Subcutaneous abdominal adipose tissue (tissue), 5 donors: Measurements from ENCODE around the gene RALGAPA2.
A peak's percentile ranks its signal among the peaks of the same experiment; 100 is the strongest.

Experiments used
- H3K27ac ChIP-seq: one replicate; pipeline ENCODE4 v1.7.0; 2013; ENCODE audit warnings: low read depth, mild to moderate bottlenecking, inconsistent platforms, low read length, moderate library complexity
- H3K27me3 ChIP-seq, 5 donors: one replicate each; pipeline ENCODE4 v1.7.0; 2013; ENCODE audit warnings: low read length in 5 of 5, inconsistent platforms in 1 of 5; ENCODE audit not compliant: control insufficient read depth in 5 of 5, insufficient read depth in 4 of 5
- H3K36me3 ChIP-seq, 5 donors: one replicate each; pipeline ENCODE4 v1.7.0; 2013; ENCODE audit warnings: low read length in 5 of 5; ENCODE audit not compliant: control insufficient read depth in 5 of 5, insufficient read depth in 5 of 5
- H3K4me1 ChIP-seq, 5 donors: one replicate each; pipeline ENCODE4 v1.7.0; 2013; ENCODE audit warnings: low read length in 5 of 5, mild to moderate bottlenecking in 3 of 5, moderate library complexity in 1 of 5; ENCODE audit not compliant: control insufficient read depth in 5 of 5, insufficient read depth in 5 of 5
- H3K4me3 ChIP-seq, 5 donors: one replicate each; pipeline ENCODE4 v1.7.0; 2013; ENCODE audit warnings: low read length in 5 of 5, low read depth in 1 of 5
- H3K9ac ChIP-seq, 5 donors: one replicate each; pipeline ENCODE4 v1.7.0; 2013; ENCODE audit warnings: low read length in 5 of 5, mild to moderate bottlenecking in 4 of 5, moderate library complexity in 3 of 5
- H3K9me3 ChIP-seq, 5 donors: one replicate each; pipeline ENCODE4 v1.7.0; 2013; ENCODE audit warnings: low read length in 5 of 5; ENCODE audit not compliant: control insufficient read depth in 5 of 5
- donor health status: healthy.
- donor health status: healthy.
- donor health status: healthy.
- donor health status: healthy.
- donor health status: healthy.

Gene RALGAPA2

GRCh38 chr20:20731000-20731944 is 18.8 kb upstream of the RALGAPA2 start:
- Histone ChIP-seq H3K4me1 (peaks cover 0 to 27% (median 0%) of the 10 kb centered on the region in 5 donors), H3K4me3 (no peak overlapping the region), H3K27ac (peak overlapping the region; percentile 67), H3K9ac (peak overlapping the region in 1 of 5 donors; percentile 16), H3K9me3 (no peaks in the 10 kb centered on the region), H3K27me3 (no peaks in the 10 kb centered on the region), H3K36me3 (no peaks in the 10 kb centered on the region)

- Histone ChIP-seq H3K9ac (no peak overlapping the region), H3K4me1 (peaks cover 0 to 24% (median 0%) of the 10 kb centered on the region in 5 donors), H3K36me3 (no peaks in the 10 kb centered on the region), H3K27ac (no peak overlapping the region), H3K4me3 (no peak overlapping the region), H3K27me3 (no peaks in the 10 kb centered on the region), H3K9me3 (no peaks in the 10 kb centered on the region)
These were observed 17.1 kb upstream of the RALGAPA2 start for GRCh38 chr20:20729563-20729962.

- no peaks in the 10 kb centered on the region for H3K9me3 ChIP-seq
- no peaks in the 10 kb centered on the region for H3K27me3 ChIP-seq
- H3K4me1 ChIP-seq: no peaks in the 10 kb centered on the region
- no peak overlapping the region for H3K27ac ChIP-seq
- no peak overlapping the region for H3K4me3 ChIP-seq
- no peaks in the 10 kb centered on the region for H3K36me3 ChIP-seq
- no peak overlapping the region for H3K9ac ChIP-seq
These were observed 9.0 kb upstream of the RALGAPA2 start for GRCh38 chr20:20721489-20721888.

GRCh38 chr20:20720158-20720557 is 7.7 kb upstream of the RALGAPA2 start:
- Histone ChIP-seq H3K9me3 (no peaks in the 10 kb centered on the region), H3K36me3 (no peaks in the 10 kb centered on the region), H3K4me1 (no peaks in the 10 kb centered on the region), H3K27ac (no peak overlapping the region), H3K9ac (no peak overlapping the region), H3K27me3 (no peaks in the 10 kb centered on the region), H3K4me3 (no peak overlapping the region)

- Histone ChIP-seq H3K4me3 (no peak overlapping the region), H3K27ac (no peak overlapping the region), H3K27me3 (no peaks in the 10 kb centered on the region), H3K4me1 (no peaks in the 10 kb centered on the region), H3K36me3 (no peaks in the 10 kb centered on the region), H3K9ac (no peak overlapping the region), H3K9me3 (no peaks in the 10 kb centered on the region)
These were observed 7.0 kb upstream of the RALGAPA2 start for GRCh38 chr20:20719411-20719810.

- H3K27ac ChIP-seq: peak overlapping the region; percentile 81
- peak overlapping the region in 4 of 5 donors; percentile 58 to 79 (median 71) for H3K9ac ChIP-seq
These were observed 861 bp upstream of the RALGAPA2 start for GRCh38 chr20:20713244-20713765.

GRCh38 chr20:20712004-20712473 is 405 bp downstream of the RALGAPA2 start:
- Histone ChIP-seq H3K27me3 (no peaks in the 10 kb centered on the region), H3K9ac (peak overlapping the region; percentile 21 to 90 (median 79)), H3K4me3 (peak overlapping the region; percentile 66 to 87 (median 79)), H3K36me3 (no peaks in the 10 kb centered on the region), H3K4me1 (peaks cover 3 to 42% (median 31%) of the 10 kb centered on the region in 5 donors), H3K27ac (peak overlapping the region; percentile 81), H3K9me3 (no peaks in the 10 kb centered on the region)

More at GRCh38 chr20:20713244-20713765, 861 bp upstream of the RALGAPA2 start:
- H3K9me3 ChIP-seq: no peaks in the 10 kb centered on the region
- H3K4me3 ChIP-seq: peak overlapping the region; percentile 56 to 87 (median 67)
- no peaks in the 10 kb centered on the region for H3K27me3 ChIP-seq
- H3K4me1 ChIP-seq: peaks cover 0 to 34% (median 28%) of the 10 kb centered on the region in 5 donors
- H3K36me3 ChIP-seq: no peaks in the 10 kb centered on the region

GRCh38 chr20:20711413-20711812 is 1.0 kb downstream of the RALGAPA2 start:
- no peaks in the 10 kb centered on the region for H3K36me3 ChIP-seq
- H3K4me1 ChIP-seq: peaks cover 3 to 49% (median 34%) of the 10 kb centered on the region in 5 donors
- H3K9me3 ChIP-seq: no peaks in the 10 kb centered on the region
- no peaks in the 10 kb centered on the region for H3K27me3 ChIP-seq
- peak overlapping the region; percentile 81 for H3K27ac ChIP-seq
- peak overlapping the region; percentile 21 to 90 (median 79) for H3K9ac ChIP-seq
- peak overlapping the region; percentile 66 to 87 (median 79) for H3K4me3 ChIP-seq

- peak overlapping the region; percentile 66 to 87 (median 79) for H3K4me3 ChIP-seq
- peak overlapping the region; percentile 81 for H3K27ac ChIP-seq
- H3K9me3 ChIP-seq: no peaks in the 10 kb centered on the region
- H3K27me3 ChIP-seq: no peaks in the 10 kb centered on the region
- peak overlapping the region in 4 of 5 donors; percentile 74 to 90 (median 76) for H3K9ac ChIP-seq
- peaks cover 3 to 53% (median 36%) of the 10 kb centered on the region in 5 donors for H3K4me1 ChIP-seq
- H3K36me3 ChIP-seq: no peaks in the 10 kb centered on the region
These were observed 1.8 kb downstream of the RALGAPA2 start for GRCh38 chr20:20710443-20711315.
